ENCODE results near the gene SLC26A11. TPM values are rescaled to one million over a fixed set of nuclear protein-coding genes. Genes with fewer than 3 reads are reported as not detected.
A peak's percentile ranks its signal among the peaks of the same experiment; 100 is the strongest.

The SLC26A11 gene
- total RNA-seq, 1 donor from 2014 or later = 42.4 TPM

DNA sequence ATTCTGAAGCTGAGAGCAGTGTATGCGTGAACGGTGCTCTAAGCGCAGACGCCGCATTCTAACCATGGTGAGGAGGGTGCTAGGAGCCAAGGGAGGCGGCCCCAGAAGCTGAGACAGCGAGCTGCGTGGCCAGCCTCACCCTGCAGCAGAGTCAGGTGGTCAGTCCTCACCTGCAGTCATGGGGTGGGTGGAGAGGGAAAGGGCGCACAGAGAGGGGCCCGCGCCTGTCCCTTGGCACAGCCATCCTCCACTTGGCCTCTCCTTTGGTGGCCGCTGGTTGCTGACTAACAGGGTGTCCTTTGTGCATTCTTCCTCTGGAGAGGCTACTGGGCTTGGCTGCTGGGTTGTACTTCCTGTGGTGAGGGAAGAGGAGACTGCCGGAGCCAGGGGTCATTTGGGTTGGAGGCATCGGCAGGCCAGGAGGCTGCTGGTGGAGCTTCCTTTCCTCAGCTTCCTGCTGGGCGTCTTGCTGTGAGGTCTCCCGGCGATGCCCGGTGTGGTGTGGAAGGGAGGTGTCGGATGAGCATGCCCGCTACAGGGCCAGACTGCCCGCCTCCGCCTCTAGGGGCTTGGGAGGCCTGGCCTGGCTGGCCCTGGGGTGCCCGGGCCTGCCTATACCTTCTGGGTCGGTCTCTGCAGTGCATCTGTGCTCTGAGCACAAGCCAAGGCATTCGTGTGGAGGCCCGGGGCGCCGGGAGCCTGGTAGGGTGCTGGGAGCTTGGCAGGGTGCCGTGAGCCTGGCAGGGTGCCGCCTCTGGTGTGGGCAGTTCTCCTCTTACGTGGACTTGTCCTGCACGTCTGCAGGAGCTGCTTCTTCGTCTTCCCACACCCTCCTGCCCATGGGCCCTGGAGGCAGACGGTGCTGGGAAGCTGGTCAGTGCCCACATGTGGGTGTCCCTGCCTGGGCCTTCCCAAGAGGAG, 57.8 kb downstream of the SLC26A11 start:
- Histone ChIP-seq H3K27ac (peak overlapping the region; percentile 58), H3K4me1 (peaks cover 35% of the 10 kb centered on the region), H3K4me3 (no peak overlapping the region), H3K9me3 (no peaks in the 10 kb centered on the region), H3K36me3 (peaks cover 86% of the 10 kb centered on the region), H3K27me3 (ENCODE audit: low read depth) (no peaks in the 10 kb centered on the region)
- DNase-seq (peak; percentile 43), ATAC-seq (peak; percentile 9 to 20)
- no peak for TF ChIP-seq CTCF (IDR thresholded peaks at IDR 0.05)
- intact Hi-C loops (cut with DNase I) = no loop called here

- ATAC-seq = peak; percentile 74 to 84
- H3K4me3 ChIP-seq = no peak overlapping the region
- no peak overlapping the region for H3K27ac ChIP-seq
- peak; percentile 77 for DNase-seq
- H3K9me3 ChIP-seq = no peaks in the 10 kb centered on the region
- peaks cover 30% of the 10 kb centered on the region for H3K4me1 ChIP-seq
- no peak for TF ChIP-seq CTCF (IDR thresholded peaks at IDR 0.05)
- intact Hi-C loops (cut with DNase I) = no loop called here
- H3K36me3 ChIP-seq = peaks cover 87% of the 10 kb centered on the region
- H3K27me3 ChIP-seq (ENCODE audit: low read depth) = no peaks in the 10 kb centered on the region
Observed at GRCh38 chr17:80279895-80280294, 59.7 kb downstream of the SLC26A11 start.

DNA sequence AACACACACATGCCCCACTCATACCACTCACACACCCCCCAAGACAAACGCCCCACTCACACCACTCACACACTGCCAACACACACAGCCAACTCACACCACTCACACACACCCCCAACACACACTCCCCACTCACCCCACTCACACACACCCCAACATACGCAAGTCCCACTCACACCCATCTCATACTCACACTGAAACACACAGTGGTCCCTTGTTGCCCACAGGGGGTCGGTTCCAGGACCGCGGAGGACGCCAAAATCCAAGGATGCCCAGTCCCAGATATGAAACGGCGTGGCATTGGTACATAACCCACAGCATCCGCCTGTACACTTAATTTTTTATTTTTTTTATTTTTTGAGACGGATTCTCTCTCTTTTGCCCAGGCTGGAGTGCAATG, 61.3 kb downstream of the SLC26A11 start:
- Histone ChIP-seq H3K9me3 (no peaks in the 10 kb centered on the region), H3K4me1 (peaks cover 30% of the 10 kb centered on the region), H3K27ac (no peak overlapping the region), H3K27me3 (ENCODE audit: low read depth) (no peaks in the 10 kb centered on the region), H3K36me3 (peaks cover 88% of the 10 kb centered on the region), H3K4me3 (no peak overlapping the region)
- intact Hi-C loops (cut with DNase I) = no loop called here
- DNase-seq (peak; percentile 14), ATAC-seq (no peak)
- no peak for TF ChIP-seq CTCF (IDR thresholded peaks at IDR 0.05)

GRCh38 chr17:80283116-80283852, 63.1 kb downstream of the SLC26A11 start:
- peaks cover 87% of the 10 kb centered on the region for H3K36me3 ChIP-seq
- peak; percentile 27 for DNase-seq

More at GRCh38 chr17:80283116-80283852, 63.1 kb downstream of the SLC26A11 start:
- H3K9me3 ChIP-seq = no peaks in the 10 kb centered on the region
- peaks cover 23% of the 10 kb centered on the region for H3K4me1 ChIP-seq
- intact Hi-C loops (cut with DNase I) = no loop called here
- no peak overlapping the region for H3K4me3 ChIP-seq
- H3K27me3 ChIP-seq (ENCODE audit: low read depth) = no peaks in the 10 kb centered on the region
- ATAC-seq = no peak
- no peak for TF ChIP-seq CTCF (IDR thresholded peaks at IDR 0.05)
- H3K27ac ChIP-seq = no peak overlapping the region
